GM23248 (cell line): ENCODE results near the gene CLEC4C. TPM values are rescaled to one million over a fixed set of nuclear protein-coding genes. Genes with fewer than 3 reads are reported as not detected.
"Not testable (repeated sequence)": the region's sequence is repeated elsewhere in the genome, so short reads cannot be mapped to it uniquely, and the experiment has no call there.

Source experiments
- DNase-seq: peaks from one replicate; pipeline ENCODE4 v3.0.0-alpha.2; 2015
- H2AFZ ChIP-seq: fragments of 200-600 bp; sonication (generic); 2 replicates; pipeline ENCODE4 v1.6.1; 2016; ENCODE audit warnings: antibody characterized with exemption
- H3F3A ChIP-seq: fragments of 200-600 bp; sonication (generic); 2 replicates; pipeline ENCODE4 v1.6.1; 2016; ENCODE audit warnings: mild to moderate bottlenecking, antibody characterized with exemption, mixed run types; ENCODE audit not compliant: insufficient read depth
- H3K27ac ChIP-seq: fragments of 200-600 bp; sonication (generic); 2 replicates; pipeline ENCODE4 v1.5.1; 2016; ENCODE audit warnings: mild to moderate bottlenecking
- H3K27me3 ChIP-seq: fragments of 200-600 bp; sonication (generic); replicated peaks from 2 replicates; pipeline ENCODE4 v1.6.1; 2016; ENCODE audit warnings: mild to moderate bottlenecking; ENCODE audit not compliant: insufficient read depth
- H3K36me3 ChIP-seq: fragments of 200-600 bp; sonication (generic); 2 replicates; pipeline ENCODE4 v1.6.1; 2016; ENCODE audit warnings: low read depth, mild to moderate bottlenecking
- H3K4me1 ChIP-seq: fragments of 200-600 bp; sonication (generic); 2 replicates; pipeline ENCODE4 v1.6.1; 2016; ENCODE audit warnings: mild to moderate bottlenecking; ENCODE audit not compliant: insufficient read depth
- H3K4me2 ChIP-seq: fragments of 200-600 bp; sonication (generic); one replicate; pipeline ENCODE4 v1.6.1; 2016; ENCODE audit warnings: mild to moderate bottlenecking; ENCODE audit not compliant: unreplicated experiment
- H3K4me3 ChIP-seq: fragments of 200-600 bp; sonication (generic); 2 replicates; pipeline ENCODE4 v1.5.1; 2016; ENCODE audit warnings: mild to moderate bottlenecking
- H3K79me2 ChIP-seq: fragments of 200-600 bp; sonication (generic); 2 replicates; pipeline ENCODE4 v1.6.1; 2016; ENCODE audit warnings: mild to moderate bottlenecking; ENCODE audit not compliant: insufficient read depth
- H3K9ac ChIP-seq: fragments of 200-600 bp; sonication (generic); 2 replicates; pipeline ENCODE4 v1.6.1; 2016; ENCODE audit warnings: mild to moderate bottlenecking
- H3K9me2 ChIP-seq: fragments of 200-600 bp; sonication (generic); 2 replicates; pipeline ENCODE4 v1.6.1; 2016; ENCODE audit warnings: mixed run types, mild to moderate bottlenecking, moderate library complexity; ENCODE audit not compliant: insufficient read depth
- H3K9me3 ChIP-seq: fragments of 200-600 bp; sonication (generic); one replicate; pipeline ENCODE4 v1.6.1; 2017; ENCODE audit warnings: low read depth
- H4K20me1 ChIP-seq: fragments of 200-600 bp; sonication (generic); 2 replicates; pipeline ENCODE4 v1.6.0; 2016; ENCODE audit not compliant: insufficient read depth
- EZH2 ChIP-seq: fragments of 200-600 bp; sonication (generic); IDR thresholded peaks from 2 replicates; pipeline ENCODE4 v1.6.1; 2018; ENCODE audit warnings: antibody characterized with exemption, mild to moderate bottlenecking; ENCODE audit not compliant: insufficient read depth, poor library complexity, severe bottlenecking
- EZH2phosphoT487 ChIP-seq: fragments of 200-600 bp; sonication (generic); IDR thresholded peaks from 2 replicates; pipeline ENCODE4 v1.6.1; 2018; ENCODE audit warnings: antibody characterized with exemption, moderate library complexity, mild to moderate bottlenecking, low read depth; ENCODE audit not compliant: insufficient read depth
- WGBS, 2 experiments: methylation state at CpG; one replicate each; pipeline ENCODE4 v1.1.6; 2015 to 2017; ENCODE audit warnings: low lambda C conversion rate in 2 of 2, low coverage in 1 of 2; ENCODE audit errors: missing lambda C conversion rate in 2 of 2; 5-methylcytosine and 5-hydroxymethylcytosine counted together
- in situ Hi-C: fragments of 300-500 bp; cut with MboI; formaldehyde crosslinking; loops from 2 replicates; pipeline ENCODE4 v1.15.0; 2020
- polyA plus RNA-seq: library from polyadenylated mRNA; unstranded; fragments of >200 nt; fragmentation: Nextera tagmentation; extraction: Ambion mirVana; gene quantifications from 2 replicates; pipeline ENCODE4 v1.2.1, GENCODE V29; 2016
- total RNA-seq: library from RNA; depleted of rRNA; stranded (reverse); fragments of >200 nt; shearing (Covaris generic); gene quantifications from 2 replicates; pipeline ENCODE4 v1.2.3, GENCODE V29; 2014

CLEC4C gene
- total and polyA plus RNA-seq, 2 experiments from 2014 or later: not detected

- no peaks in the 10 kb centered on the region for H3K79me2 ChIP-seq
- TF ChIP-seq EZH2: no peak
- no peak for TF ChIP-seq EZH2phosphoT487
- in situ Hi-C loops: no loop called here
- H3K36me3 ChIP-seq: no peaks in the 10 kb centered on the region
- no peaks in the 10 kb centered on the region for H3K9me3 ChIP-seq
- DNase-seq: peak; percentile 6
- H2AFZ ChIP-seq: no peak overlapping the region
- no peaks in the 10 kb centered on the region for H3F3A ChIP-seq
- no peak overlapping the region for H3K4me2 ChIP-seq
- H3K9me2 ChIP-seq: no peaks in the 10 kb centered on the region
- 29 to 31% methylated on average over 13 of the region's 13 CpGs for WGBS, 2 experiments
- H3K27me3 ChIP-seq: peaks cover 58% of the 10 kb centered on the region
- no peak overlapping the region for H3K9ac ChIP-seq
- H3K27ac ChIP-seq: no peak overlapping the region
- no peak overlapping the region for H3K4me3 ChIP-seq
- H4K20me1 ChIP-seq: no peaks in the 10 kb centered on the region
- no peaks in the 10 kb centered on the region for H3K4me1 ChIP-seq
Observed at GRCh38 chr12:7787574-7788293, 40.6 kb upstream of the CLEC4C start.

GRCh38 chr12:7784701-7785100, 37.5 kb upstream of the CLEC4C start:
- H3K9ac ChIP-seq: no peak overlapping the region
- H3F3A ChIP-seq: no peaks in the 10 kb centered on the region
- H3K36me3 ChIP-seq: no peaks in the 10 kb centered on the region
- no peaks in the 10 kb centered on the region for H3K9me3 ChIP-seq
- DNase-seq: no peak
- no peaks in the 10 kb centered on the region for H4K20me1 ChIP-seq
- in situ Hi-C loops: no loop called here
- 5 to 17% methylated on average over 2 of the region's 2 CpGs for WGBS, 2 experiments
- H3K27me3 ChIP-seq: peaks cover 33% of the 10 kb centered on the region
- TF ChIP-seq EZH2phosphoT487 (no peak), EZH2 (no peak)
- no peaks in the 10 kb centered on the region for H3K4me1 ChIP-seq
- no peaks in the 10 kb centered on the region for H3K79me2 ChIP-seq
- H3K9me2 ChIP-seq: no peaks in the 10 kb centered on the region
- H3K4me2 ChIP-seq: no peak overlapping the region
- no peak overlapping the region for H2AFZ ChIP-seq
- no peak overlapping the region for H3K27ac ChIP-seq
- H3K4me3 ChIP-seq: no peak overlapping the region

GRCh38 chr12:7783433-7783832, 36.3 kb upstream of the CLEC4C start:
- H3K9ac ChIP-seq, H3K27ac ChIP-seq, H3K4me1 ChIP-seq, H3K4me2 ChIP-seq, H3K9me3 ChIP-seq, H2AFZ ChIP-seq, DNase-seq, H3K4me3 ChIP-seq, H4K20me1 ChIP-seq, H3K36me3 ChIP-seq, H3K9me2 ChIP-seq, H3K79me2 ChIP-seq, H3F3A ChIP-seq, in situ Hi-C loops: not testable (repeated sequence)
- peaks cover 28% of the 10 kb centered on the region for H3K27me3 ChIP-seq
- WGBS, 2 experiments: 61 to 67% methylated on average over 8 to 9 of the region's 9 CpGs

- no peak for DNase-seq
- H3K9me2 ChIP-seq: no peaks in the 10 kb centered on the region
- no peaks in the 10 kb centered on the region for H3K4me1 ChIP-seq
- no peak overlapping the region for H3K9ac ChIP-seq
- no peaks in the 10 kb centered on the region for H4K20me1 ChIP-seq
- no peaks in the 10 kb centered on the region for H3F3A ChIP-seq
- in situ Hi-C loops: no loop called here
- H3K27ac ChIP-seq: no peak overlapping the region
- no peak overlapping the region for H3K4me3 ChIP-seq
- 52 to 53% methylated on average over 6 of the region's 6 CpGs for WGBS, 2 experiments
- no peaks in the 10 kb centered on the region for H3K79me2 ChIP-seq
- no peak overlapping the region for H2AFZ ChIP-seq
- H3K27me3 ChIP-seq: peaks cover 18% of the 10 kb centered on the region; the same call in 1 of the 2 replicates
- H3K4me2 ChIP-seq: no peak overlapping the region
- H3K36me3 ChIP-seq: no peaks in the 10 kb centered on the region
- no peaks in the 10 kb centered on the region for H3K9me3 ChIP-seq
- no peak for TF ChIP-seq EZH2
- no peak for TF ChIP-seq EZH2phosphoT487
Observed at GRCh38 chr12:7782055-7782454, 34.9 kb upstream of the CLEC4C start.

GRCh38 chr12:7781274-7781673, 34.1 kb upstream of the CLEC4C start:
- no peaks in the 10 kb centered on the region for H3F3A ChIP-seq
- H3K4me2 ChIP-seq: no peak overlapping the region
- no peaks in the 10 kb centered on the region for H4K20me1 ChIP-seq
- in situ Hi-C loops: no loop called here
- H3K27ac ChIP-seq: no peak overlapping the region
- WGBS, 2 experiments: 69 to 70% methylated on average over 3 of the region's 3 CpGs
- no peaks in the 10 kb centered on the region for H3K79me2 ChIP-seq
- H2AFZ ChIP-seq: no peak overlapping the region
- no peak for DNase-seq
- H3K27me3 ChIP-seq: peaks cover 22% of the 10 kb centered on the region
- no peak overlapping the region for H3K9ac ChIP-seq
- H3K4me3 ChIP-seq: no peak overlapping the region
- H3K9me2 ChIP-seq: no peaks in the 10 kb centered on the region
- no peaks in the 10 kb centered on the region for H3K36me3 ChIP-seq
- TF ChIP-seq EZH2phosphoT487 (no peak), EZH2 (no peak)
- H3K4me1 ChIP-seq: no peaks in the 10 kb centered on the region
- H3K9me3 ChIP-seq: no peaks in the 10 kb centered on the region
